Pons (tissue), 1 donor: ENCODE measurements around the gene EDIL3.
A peak's percentile ranks its signal among the peaks of the same experiment; 100 is the strongest.

ENCODE experiments used
- DNase-seq: peaks from one replicate; pipeline ENCODE4 v3.0.0-alpha.2; 2016; ENCODE audit warnings: low spot score

Gene EDIL3

GRCh38 chr5:84384604-84385575 lies at the start of gene EDIL3:
EDIL3 (minus strand) TSS chr5:84384880; CDS start chr5:84384374, 506 bp downstream.
- DNase-seq = peak; percentile 74

- DNase-seq = no peak
These were observed 48.8 kb upstream of the EDIL3 start for GRCh38 chr5:84433461-84433860.

- no peak for DNase-seq
These were observed 46.4 kb upstream of the EDIL3 start for GRCh38 chr5:84430863-84431663.

- DNase-seq = no peak
These were observed 45.4 kb upstream of the EDIL3 start for GRCh38 chr5:84430079-84430478.

- DNase-seq = peak; percentile 77
These were observed 40.7 kb upstream of the EDIL3 start for GRCh38 chr5:84425365-84425881.

- DNase-seq = no peak
These were observed 35.1 kb upstream of the EDIL3 start for GRCh38 chr5:84419742-84420141.

- no peak for DNase-seq
These were observed 27.3 kb upstream of the EDIL3 start for GRCh38 chr5:84411832-84412605.

- DNase-seq = no peak
These were observed 21.4 kb upstream of the EDIL3 start for GRCh38 chr5:84406111-84406510.

GRCh38 chr5:84403773-84404172 lies 19.1 kb upstream of the EDIL3 start:
- DNase-seq = no peak

GRCh38 chr5:84397385-84397784 lies 12.7 kb upstream of the EDIL3 start:
- DNase-seq = no peak

- DNase-seq = no peak
These were observed 9.3 kb upstream of the EDIL3 start for GRCh38 chr5:84393969-84394368.

- DNase-seq = no peak
These were observed 8.2 kb upstream of the EDIL3 start for GRCh38 chr5:84392836-84393235.

- DNase-seq = no peak
These were observed 1.0 kb upstream of the EDIL3 start for GRCh38 chr5:84385705-84386104.

- DNase-seq = no peak
These were observed 670 bp downstream of the EDIL3 start for GRCh38 chr5:84383816-84384603.

GRCh38 chr5:84383296-84383815 lies 1.3 kb downstream of the EDIL3 start:
- DNase-seq = no peak

- peak; percentile 67 for DNase-seq
These were observed 2.1 kb downstream of the EDIL3 start for GRCh38 chr5:84382363-84383295.

- peak; percentile 76 for DNase-seq
These were observed 2.9 kb downstream of the EDIL3 start for GRCh38 chr5:84381502-84382362.

- peak; percentile 58 for DNase-seq
These were observed 4.9 kb downstream of the EDIL3 start for GRCh38 chr5:84379749-84380148.

GRCh38 chr5:84378961-84379360 lies 5.7 kb downstream of the EDIL3 start:
- DNase-seq = no peak
